Calu3 (cell line): ENCODE results near the gene LOXL1. TPM values are rescaled to one million over a fixed set of nuclear protein-coding genes. Genes with fewer than 3 reads are reported as not detected.

Experiments used
- BruUV-seq: library from RNA; stranded (reverse); fragments of 400-500 nt; replicated peaks from 2 replicates; lab custom pipeline; 2021; lab: Mats Ljungman, UMichigan
- CTCF ChIA-PET: fragments of 300-600 bp; sonication (Branson Sonifier 250); formaldehyde crosslinking; loops from one replicate; lab custom pipeline; 2022; ENCODE audit warnings: antibody characterized with exemption; lab: Charles Lee
- DNase-seq: peaks from one replicate; pipeline ENCODE4 v3.0.0; 2022
- H3K27ac Mint-ChIP-seq: one replicate; pipeline ENCODE4 v1.8.0; 2022; ENCODE audit warnings: mixed read lengths; ENCODE audit not compliant: unreplicated experiment
- H3K27me3 Mint-ChIP-seq: one replicate; pipeline ENCODE4 v1.8.0; 2022; ENCODE audit warnings: mixed read lengths; ENCODE audit not compliant: unreplicated experiment
- H3K36me3 Mint-ChIP-seq: one replicate; pipeline ENCODE4 v1.8.0; 2022; ENCODE audit warnings: mild to moderate bottlenecking, moderate library complexity, mixed read lengths; ENCODE audit not compliant: insufficient read depth, unreplicated experiment
- H3K4me1 Mint-ChIP-seq: one replicate; pipeline ENCODE4 v1.8.0; 2022; ENCODE audit warnings: mild to moderate bottlenecking, low read depth, mixed read lengths; ENCODE audit not compliant: unreplicated experiment
- H3K4me3 Mint-ChIP-seq: one replicate; pipeline ENCODE4 v1.8.0; 2022; ENCODE audit warnings: mild to moderate bottlenecking, low read depth, moderate library complexity, mixed read lengths; ENCODE audit not compliant: unreplicated experiment
- H3K9me3 Mint-ChIP-seq: one replicate; pipeline ENCODE4 v1.8.0; 2022; ENCODE audit warnings: low read depth, mixed read lengths; ENCODE audit not compliant: unreplicated experiment
- CTCF ChIP-seq: fragments of 200-600 bp; IDR thresholded peaks from one replicate; pipeline ENCODE4 v1.8.0; 2022; ENCODE audit warnings: antibody characterized with exemption; ENCODE audit not compliant: unreplicated experiment
- intact Hi-C: fragments of 100-400 bp; cut with micrococcal nuclease; formaldehyde crosslinking; loops from one replicate; pipeline ENCODE4 v1.10.0; 2022; ENCODE audit not compliant: unreplicated experiment
- total RNA-seq: library from RNA; stranded (reverse); gene quantifications from 2 replicates; pipeline ENCODE4 v1.2.3, GENCODE V29; 2022

LOXL1 gene
- total RNA-seq, 1 experiment from 2014 or later: 2.1 TPM

- CTCF ChIA-PET: no interaction called here
- DNase-seq: no peak
- BruUV-seq: no TSS peak
- Mint-ChIP-seq H3K27ac (no peak overlapping the region), H3K4me1 (peaks cover 20% of the 10 kb centered on the region), H3K36me3 (no peaks in the 10 kb centered on the region), H3K9me3 (no peaks in the 10 kb centered on the region), H3K4me3 (no peak overlapping the region), H3K27me3 (no peaks in the 10 kb centered on the region)
- intact Hi-C loops: no loop called here
- no peak for TF ChIP-seq CTCF
Observed at GRCh38 chr15:73946795-73947370, 20.6 kb downstream of the LOXL1 start.

GRCh38 chr15:73947651-73948050, 21.4 kb downstream of the LOXL1 start:
- no peaks in the 10 kb centered on the region for H3K27me3 Mint-ChIP-seq
- H3K4me1 Mint-ChIP-seq: peaks cover 13% of the 10 kb centered on the region
- DNase-seq: no peak
- H3K9me3 Mint-ChIP-seq: no peaks in the 10 kb centered on the region
- no peaks in the 10 kb centered on the region for H3K36me3 Mint-ChIP-seq
- TF ChIP-seq CTCF: no peak
- CTCF ChIA-PET: no interaction called here
- no TSS peak for BruUV-seq
- no peak overlapping the region for H3K4me3 Mint-ChIP-seq
- H3K27ac Mint-ChIP-seq: no peak overlapping the region
- intact Hi-C loops: no loop called here

GRCh38 chr15:73948396-73948795, 22.1 kb downstream of the LOXL1 start:
- no peak overlapping the region for H3K4me3 Mint-ChIP-seq
- H3K9me3 Mint-ChIP-seq: no peaks in the 10 kb centered on the region
- H3K27me3 Mint-ChIP-seq: no peaks in the 10 kb centered on the region
- no peaks in the 10 kb centered on the region for H3K36me3 Mint-ChIP-seq
- intact Hi-C loops: no loop called here
- no TSS peak for BruUV-seq
- CTCF ChIA-PET: no interaction called here
- DNase-seq: no peak
- H3K27ac Mint-ChIP-seq: no peak overlapping the region
- H3K4me1 Mint-ChIP-seq: peaks cover 11% of the 10 kb centered on the region
- no peak for TF ChIP-seq CTCF

GRCh38 chr15:73948982-73949381, 22.7 kb downstream of the LOXL1 start:
- no peaks in the 10 kb centered on the region for H3K36me3 Mint-ChIP-seq
- no TSS peak for BruUV-seq
- H3K27me3 Mint-ChIP-seq: no peaks in the 10 kb centered on the region
- H3K9me3 Mint-ChIP-seq: no peaks in the 10 kb centered on the region
- H3K27ac Mint-ChIP-seq: no peak overlapping the region
- intact Hi-C loops: no loop called here
- no peak overlapping the region for H3K4me3 Mint-ChIP-seq
- CTCF ChIA-PET: no interaction called here
- TF ChIP-seq CTCF: no peak
- DNase-seq: no peak
- peaks cover 11% of the 10 kb centered on the region for H3K4me1 Mint-ChIP-seq
